GM19023 (cell line): ENCODE results near the gene PACSIN2.
A peak's percentile ranks its signal among the peaks of the same experiment; 100 is the strongest.
"Not testable (repeated sequence)": the region's sequence is repeated elsewhere in the genome, so short reads cannot be mapped to it uniquely, and the experiment has no call there.

Source experiments
- ATAC-seq: cut with Tn5 transposase; IDR thresholded peaks from one replicate; pipeline ENCODE4 v1.9.1; 2021; ENCODE audit warnings: mild to moderate bottlenecking, moderate library complexity; ENCODE audit not compliant: unreplicated experiment

PACSIN2 gene, protein sequence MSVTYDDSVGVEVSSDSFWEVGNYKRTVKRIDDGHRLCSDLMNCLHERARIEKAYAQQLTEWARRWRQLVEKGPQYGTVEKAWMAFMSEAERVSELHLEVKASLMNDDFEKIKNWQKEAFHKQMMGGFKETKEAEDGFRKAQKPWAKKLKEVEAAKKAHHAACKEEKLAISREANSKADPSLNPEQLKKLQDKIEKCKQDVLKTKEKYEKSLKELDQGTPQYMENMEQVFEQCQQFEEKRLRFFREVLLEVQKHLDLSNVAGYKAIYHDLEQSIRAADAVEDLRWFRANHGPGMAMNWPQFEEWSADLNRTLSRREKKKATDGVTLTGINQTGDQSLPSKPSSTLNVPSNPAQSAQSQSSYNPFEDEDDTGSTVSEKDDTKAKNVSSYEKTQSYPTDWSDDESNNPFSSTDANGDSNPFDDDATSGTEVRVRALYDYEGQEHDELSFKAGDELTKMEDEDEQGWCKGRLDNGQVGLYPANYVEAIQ

DNA sequence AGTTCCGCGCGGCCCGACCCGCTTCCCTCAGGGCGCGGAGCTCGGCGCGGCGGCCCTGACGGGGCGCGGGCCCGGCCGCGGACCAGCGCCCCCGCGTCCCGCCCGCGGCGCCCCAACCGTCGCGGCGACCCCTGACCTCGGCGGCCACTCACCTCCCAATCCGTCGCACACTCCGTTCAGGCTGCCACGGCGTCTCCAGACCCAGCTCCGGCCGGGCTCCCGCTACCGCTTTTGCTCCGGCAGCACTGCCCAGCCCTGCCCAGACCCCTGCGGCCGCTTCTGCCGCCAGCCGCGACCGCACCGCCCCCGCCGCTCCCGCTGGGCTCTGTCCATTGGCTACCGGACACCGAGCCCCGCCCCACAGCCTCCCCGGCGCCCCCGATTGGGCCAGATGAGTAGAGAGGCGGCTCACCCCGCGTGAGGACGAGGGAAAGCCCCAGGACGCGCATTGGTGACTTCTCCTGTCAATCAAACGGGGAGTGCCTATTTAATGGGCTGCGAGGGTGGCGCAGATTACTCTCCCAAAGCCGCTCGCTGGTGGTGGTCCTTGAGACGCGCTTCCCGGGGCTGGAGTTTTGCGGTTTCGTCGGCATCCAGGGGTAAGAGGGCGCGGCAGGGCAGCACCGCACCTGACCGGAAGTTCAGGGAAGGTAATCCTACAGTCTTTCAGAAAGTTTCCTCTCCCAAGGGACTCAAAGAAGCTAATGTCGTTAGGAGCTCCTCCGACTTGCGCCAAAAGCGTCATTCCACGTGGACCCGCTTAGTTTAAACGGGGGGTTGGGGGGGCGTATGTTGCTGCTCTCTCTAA is at the start of gene PACSIN2:
PACSIN2 (minus strand) TSS at position 281 of the 808 bp plus-strand sequence. CDS start 103,069 bp downstream, outside the sequence.
- peak; percentile 93 for ATAC-seq

DNA sequence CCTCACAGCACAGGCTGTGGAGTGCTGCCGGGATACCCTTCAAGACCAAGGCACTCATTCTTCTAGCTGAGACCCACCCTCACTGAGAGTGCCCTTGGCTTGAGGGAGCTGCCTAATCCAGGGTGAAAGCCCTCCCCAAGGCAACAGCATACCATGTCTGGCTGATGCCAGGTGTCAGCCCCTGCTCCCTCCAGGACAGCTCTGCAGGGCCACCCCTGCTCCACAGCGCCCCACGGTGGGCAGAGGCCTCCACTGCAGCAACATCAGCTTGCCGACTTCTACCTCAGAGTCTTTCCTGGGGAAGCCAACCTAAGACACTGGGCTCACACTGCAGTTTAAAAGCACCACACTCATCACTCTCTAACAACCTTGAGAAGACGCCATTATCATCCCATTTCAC is 45.2 kb upstream of the PACSIN2 start:
- no peak for ATAC-seq

DNA sequence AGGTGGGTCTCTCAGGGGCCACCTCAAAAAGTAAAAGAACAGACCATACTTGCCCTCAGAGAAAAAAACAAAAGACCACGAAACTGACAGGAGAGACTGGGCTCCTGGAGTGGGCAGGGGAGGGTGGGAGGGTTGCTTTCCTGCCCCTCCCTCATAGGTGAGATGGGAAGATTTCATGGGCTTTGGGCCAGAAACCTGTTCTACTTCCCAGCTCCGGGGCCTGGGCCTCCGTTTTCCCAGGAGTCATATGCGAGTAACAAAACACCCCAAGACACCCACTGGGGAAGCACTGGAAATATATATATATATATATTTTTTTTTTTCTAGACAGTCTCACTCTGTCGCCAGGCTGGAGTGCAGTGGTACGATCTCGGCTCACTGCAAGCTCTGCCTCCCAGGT is 42.7 kb upstream of the PACSIN2 start:
- no peak for ATAC-seq

DNA sequence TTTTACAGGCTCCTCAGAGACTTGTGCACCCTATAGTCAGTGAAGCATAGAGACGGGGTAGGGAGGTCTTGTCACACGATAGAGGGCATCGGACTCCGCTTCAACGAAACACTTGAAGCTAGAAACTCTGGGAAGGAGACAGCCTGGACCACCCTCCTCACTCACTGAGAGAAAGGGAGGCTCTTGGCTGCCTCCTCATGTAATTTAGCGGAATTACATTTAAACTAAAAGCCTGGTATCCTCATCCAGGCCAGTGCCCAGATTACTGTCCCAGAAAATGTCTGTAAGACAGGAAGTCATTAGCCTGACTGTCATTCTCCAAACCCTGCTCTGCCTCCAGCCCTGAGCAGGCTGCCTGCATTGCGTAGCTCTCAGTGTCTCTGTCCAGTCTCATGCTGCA is 38.2 kb upstream of the PACSIN2 start:
- no peak for ATAC-seq

DNA sequence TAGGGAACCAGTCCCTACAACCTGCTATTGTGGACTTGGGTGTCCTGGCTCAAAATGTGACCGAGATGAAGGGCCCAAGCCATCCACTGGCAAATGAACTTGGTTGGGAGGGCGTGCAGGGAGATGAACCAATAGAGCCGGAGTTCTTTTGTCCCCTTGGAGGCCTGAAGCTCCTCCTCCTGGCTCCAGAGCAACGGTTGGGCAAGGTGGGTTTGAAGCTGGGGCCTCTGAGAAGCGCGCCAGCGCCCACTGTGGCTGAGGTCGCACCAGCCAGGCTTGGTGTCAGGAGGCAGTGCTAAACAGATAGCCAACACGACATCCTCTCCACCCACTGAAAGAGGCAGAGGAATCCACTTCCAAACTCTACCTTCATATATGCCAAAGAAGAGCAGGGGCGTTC is 36.0 kb upstream of the PACSIN2 start:
- ATAC-seq = no peak

DNA sequence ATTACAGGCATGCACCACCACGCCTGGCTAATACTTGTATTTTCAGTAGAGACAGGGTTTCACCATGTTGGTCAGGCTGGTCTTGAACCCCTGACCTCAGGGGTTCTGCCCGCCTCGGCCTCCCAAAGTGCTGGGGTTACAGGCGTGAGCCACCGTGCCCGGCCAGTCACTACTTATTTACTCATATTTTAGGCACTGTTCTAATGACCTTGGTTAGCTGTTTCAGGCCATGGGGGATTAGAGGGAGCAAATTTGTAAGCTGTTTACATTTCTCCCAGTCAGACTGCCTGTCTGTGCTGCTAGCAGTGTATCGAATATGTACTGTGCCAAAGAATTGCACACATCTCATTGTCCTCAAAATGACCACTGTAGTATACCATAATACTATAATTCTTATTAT is 32.7 kb upstream of the PACSIN2 start:
- no peak for ATAC-seq

DNA sequence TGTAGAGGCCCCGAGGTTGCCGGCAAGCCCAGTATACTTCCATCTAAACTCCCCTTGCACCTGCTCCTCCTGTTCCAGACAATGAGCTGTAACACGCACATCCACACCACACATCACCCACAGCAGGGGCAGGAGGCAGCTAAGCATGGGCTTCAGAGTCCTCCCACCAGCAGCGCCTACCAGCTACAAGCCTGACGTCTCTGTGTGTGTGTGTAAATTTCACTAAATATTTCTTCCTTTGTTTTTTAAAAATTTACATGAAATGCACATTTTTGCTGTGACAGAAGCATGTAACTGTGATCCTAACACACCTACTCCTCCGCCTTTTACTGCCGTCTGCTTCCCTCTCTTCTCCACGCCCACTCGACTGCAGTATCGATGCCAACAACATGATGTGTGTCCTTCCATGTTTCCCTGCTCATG is 29.4 kb upstream of the PACSIN2 start:
- ATAC-seq = no peak

DNA sequence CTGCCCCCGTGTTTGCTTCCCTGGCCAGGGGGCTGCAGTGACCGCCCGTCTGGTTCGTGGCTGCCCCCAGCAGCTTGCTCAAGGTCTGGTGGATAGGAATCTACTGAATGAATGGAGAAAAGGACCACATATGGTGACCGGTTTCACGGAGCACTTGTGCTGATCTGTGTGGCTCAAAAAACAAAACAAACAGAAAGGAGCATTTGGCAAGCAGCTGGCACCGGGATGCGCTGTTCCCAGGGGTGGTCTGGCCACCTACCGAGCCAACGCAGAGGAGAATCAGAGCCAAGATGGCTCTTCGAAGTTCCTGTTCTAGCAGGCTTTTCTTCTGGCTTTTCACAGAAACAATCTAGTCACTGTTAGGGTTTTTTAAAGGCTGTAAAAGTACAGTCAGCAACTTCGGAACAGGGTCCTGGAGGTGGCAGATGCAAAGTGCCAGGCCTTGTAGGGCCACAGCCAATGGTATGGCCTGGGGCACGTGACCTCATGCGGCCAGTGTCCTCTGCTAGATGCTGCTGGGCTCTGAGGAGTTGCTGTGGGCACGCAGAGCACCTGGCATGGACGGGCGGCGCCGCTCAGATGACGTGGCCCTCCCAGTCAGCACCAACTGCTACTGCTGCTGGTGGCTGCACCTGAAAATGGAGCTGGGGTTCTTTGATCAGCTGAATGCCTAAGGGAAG is 27.3 kb upstream of the PACSIN2 start:
- no peak for ATAC-seq

DNA sequence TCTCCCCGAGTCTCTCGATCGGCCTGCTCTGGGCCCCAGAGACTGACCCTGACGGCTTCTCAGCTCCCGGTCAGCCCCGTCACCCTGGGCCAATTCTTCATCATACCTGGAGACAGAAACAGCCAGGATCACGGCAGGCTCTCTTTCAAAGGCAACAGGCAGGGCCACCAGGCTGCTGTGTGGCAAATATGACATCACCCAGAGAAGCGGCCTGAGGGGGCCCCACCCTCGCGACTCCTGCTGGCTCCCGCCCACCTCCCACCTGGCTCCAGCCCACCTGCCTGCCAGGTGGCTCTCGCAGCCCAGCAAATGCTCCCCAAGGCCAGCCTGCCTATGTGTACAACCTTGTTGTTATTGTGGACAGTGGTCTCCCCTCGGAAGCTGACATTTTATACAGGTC is 24.9 kb upstream of the PACSIN2 start:
- no peak for ATAC-seq

DNA sequence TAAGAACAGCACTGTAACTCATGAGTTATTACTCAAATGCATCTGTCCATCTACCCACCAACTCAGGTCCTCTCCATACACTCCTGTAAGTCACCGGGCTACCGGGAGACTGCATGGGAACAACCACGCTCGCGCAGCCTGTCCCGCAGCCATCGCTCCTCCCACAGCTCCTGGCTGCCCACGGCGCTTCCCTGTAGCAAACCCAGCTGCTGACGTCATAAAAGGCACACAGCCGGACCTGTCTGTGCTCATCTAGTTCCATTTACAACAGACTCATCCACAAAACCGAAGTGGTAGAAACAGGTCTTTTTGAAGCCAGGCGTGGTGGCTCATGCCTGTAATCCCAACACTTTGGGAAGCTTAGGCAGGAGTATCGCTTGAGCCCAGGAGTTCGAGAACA is 23.4 kb upstream of the PACSIN2 start:
- no peak for ATAC-seq

DNA sequence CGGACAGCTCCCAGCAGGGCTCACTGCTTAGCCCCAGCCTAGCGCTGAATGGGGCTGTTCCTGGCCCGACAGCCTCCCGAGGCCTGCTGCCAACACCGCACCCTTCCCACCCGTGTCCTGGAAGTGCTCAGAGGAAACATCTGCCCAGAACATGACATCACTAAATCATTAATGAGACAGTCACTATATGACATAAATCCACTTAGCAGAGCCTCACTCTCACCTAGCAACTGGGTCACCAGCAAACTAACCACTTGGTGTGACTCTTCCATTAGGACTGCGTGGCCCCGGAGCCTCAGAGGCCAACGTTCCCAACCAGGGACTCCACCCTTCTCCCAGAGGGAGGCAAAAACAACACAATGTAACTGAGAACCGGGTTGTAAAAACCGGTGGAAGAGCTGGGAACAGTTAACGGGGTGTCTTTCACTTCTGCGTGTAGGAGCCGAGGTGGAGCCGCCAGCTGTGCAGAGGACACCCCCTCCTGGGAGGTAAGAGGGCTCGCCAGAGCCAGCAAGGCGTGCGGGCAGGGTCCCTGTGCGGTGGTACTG is 21.4 kb upstream of the PACSIN2 start:
- ATAC-seq = no peak

DNA sequence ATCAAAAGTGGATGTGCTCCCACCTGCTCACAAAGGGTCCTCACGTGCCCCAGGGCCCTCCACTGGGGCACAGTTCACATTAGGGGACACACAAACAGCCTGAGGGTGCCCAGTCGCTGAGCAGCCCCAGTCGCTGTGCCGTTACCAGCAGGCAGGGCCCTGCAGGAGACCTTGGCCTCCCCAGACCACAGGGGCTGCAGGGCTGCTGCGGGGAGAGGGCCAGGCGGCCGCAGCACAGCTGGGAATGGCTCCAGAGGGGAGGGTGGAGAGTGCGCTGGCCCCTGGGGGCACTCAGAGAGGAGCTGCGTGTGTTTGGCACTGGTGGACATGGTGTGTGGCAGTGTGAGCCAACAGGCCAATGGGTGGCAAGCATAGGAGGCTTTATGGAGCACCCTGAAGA is 20.3 kb upstream of the PACSIN2 start:
- ATAC-seq = no peak

DNA sequence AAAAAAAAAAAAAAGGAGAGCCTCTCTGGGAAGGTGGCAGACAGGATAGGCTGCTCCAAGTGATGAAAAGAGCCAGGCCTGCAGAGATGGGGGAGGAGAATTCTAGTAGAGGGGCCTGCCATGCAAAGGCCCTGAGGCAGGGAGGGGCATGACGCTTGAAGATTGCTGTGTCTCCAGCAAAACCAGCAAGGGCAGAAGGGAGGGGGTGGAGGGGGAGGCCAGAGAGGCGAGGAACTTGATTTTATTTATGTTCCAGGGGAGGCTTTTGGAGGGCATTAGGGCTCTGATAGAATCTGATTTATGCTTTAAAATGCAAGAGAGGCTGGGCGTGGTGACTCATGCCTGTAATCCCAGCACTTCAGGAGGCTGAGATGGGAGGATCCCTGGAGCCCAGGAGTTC is 16.7 kb upstream of the PACSIN2 start:
- no peak for ATAC-seq

DNA sequence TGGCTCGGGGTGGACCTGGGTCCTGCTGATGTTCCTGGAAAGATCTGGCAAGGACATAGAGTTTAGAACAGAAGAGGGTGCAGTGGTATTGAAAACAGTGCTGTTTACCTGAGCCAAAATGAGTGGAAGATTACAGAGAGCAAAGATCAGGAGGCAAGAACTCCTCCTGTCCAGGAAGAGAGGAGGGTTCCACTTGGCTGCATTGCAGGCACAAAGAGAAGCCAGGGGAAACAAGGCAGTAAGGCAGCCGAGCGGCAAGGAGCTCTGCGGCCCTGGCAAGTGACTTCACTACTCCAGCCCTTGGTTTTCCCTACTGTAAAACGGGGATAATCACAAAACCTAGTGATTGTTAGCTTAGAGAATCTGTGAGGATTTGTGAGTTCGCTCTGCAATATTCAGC is 3.7 kb upstream of the PACSIN2 start:
- no peak for ATAC-seq

DNA sequence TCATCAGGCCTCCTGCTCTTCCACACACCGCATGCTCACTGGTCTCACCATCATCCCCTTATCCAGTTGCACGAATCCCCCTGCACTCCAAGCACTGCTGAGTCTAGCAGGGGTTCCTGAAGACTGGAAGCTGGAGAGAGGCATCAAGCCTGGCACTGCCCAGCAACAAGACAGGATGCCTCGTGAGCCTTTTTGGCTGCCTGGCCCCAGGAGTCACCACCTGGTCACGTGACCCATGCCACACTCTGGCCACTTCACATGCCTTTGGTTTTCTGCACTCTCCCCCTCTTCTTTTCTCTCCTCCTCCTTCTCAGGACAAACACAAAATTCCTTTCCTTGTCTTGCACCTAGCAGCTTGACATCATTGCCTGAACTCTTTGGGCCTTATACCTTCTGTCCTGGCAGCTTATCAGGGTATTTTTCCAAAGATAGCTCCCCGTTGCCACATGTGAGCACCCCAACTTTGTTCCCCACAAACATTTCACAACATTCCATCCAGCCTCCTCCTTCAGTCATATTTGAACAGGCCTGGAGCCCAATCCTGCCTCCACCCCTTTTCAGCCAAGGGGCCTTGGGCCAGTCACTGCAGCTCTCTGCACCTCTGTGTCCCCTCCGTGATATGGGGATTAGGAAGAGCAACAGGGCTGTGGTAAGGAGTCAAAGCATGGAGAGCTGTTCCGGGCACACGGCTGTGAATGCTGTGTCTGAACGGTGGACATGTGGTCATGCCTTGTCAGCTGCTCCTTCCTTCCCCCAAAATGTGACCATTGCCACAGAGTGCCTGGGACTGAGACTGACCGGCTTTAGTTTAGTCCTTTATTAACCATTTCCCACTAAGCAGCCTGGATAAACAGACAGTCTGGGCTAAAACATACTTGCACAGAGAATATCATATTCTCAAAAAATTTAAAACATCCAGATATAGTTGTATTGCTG is 2.8 kb upstream of the PACSIN2 start:
- ATAC-seq = no peak

DNA sequence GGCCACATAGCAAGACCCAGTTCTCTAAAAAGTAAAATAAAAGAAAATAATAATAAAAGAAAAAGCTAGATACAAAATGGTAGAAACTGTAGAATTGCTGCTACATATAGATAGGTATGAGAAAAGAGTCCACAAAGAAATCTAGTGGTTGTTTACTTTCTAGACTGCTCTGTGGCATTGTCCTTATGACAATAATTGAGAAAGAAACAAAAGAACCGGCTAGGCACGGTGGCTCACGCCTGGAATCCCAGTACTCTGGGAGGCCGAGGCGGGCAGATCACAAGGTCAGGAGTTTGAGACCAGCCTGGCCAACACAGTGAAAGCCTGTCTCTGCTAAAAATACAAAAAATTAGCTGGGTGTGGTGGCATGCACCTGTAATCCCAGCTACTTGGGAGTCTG is 1.2 kb upstream of the PACSIN2 start:
- ATAC-seq = not testable (repeated sequence)

DNA sequence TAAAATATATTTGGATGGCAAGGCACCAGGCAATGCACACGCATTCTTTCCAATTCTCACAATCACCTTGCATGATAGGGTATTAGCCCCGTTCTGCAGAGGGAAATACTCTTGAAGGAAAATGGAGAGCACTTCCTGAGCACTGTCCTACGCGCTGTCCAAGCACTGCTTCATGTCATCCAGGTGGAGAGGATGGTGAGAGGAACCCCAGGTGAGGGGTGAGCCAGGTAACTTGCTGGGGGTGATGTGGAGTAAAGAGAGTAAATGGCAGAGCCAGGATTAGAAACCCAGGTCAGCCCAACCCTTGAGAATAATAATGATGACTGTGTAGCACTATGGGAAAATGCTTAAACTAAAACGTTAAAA is 711 bp upstream of the PACSIN2 start:
- no peak for ATAC-seq

DNA sequence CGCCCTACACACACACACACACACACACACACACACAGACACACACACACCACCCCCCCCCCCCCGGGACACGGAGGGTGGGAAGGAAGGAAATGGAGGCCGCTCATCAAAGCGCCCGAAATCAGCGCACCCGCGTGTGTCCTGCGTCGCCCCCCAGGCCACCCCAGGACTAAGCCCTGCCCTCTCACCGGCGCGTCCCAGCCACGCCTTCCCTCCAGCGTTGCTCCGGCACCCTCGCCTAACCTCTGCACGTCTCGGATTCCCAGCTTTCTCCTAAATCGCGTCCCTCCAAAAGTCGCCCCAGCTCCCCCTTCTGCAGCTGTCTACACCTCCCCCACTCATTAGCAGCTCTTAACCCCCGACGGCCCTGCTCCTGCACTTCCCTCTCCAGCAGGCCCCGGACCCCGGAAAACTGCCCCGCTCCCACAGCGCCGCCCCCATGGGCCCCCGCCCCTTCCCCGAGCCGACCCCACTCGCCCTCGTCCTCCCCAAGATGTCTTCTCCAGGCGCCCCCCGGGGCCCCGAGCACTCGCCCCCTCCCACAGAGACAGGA is 557 bp downstream of the PACSIN2 start:
- ATAC-seq = no peak

DNA sequence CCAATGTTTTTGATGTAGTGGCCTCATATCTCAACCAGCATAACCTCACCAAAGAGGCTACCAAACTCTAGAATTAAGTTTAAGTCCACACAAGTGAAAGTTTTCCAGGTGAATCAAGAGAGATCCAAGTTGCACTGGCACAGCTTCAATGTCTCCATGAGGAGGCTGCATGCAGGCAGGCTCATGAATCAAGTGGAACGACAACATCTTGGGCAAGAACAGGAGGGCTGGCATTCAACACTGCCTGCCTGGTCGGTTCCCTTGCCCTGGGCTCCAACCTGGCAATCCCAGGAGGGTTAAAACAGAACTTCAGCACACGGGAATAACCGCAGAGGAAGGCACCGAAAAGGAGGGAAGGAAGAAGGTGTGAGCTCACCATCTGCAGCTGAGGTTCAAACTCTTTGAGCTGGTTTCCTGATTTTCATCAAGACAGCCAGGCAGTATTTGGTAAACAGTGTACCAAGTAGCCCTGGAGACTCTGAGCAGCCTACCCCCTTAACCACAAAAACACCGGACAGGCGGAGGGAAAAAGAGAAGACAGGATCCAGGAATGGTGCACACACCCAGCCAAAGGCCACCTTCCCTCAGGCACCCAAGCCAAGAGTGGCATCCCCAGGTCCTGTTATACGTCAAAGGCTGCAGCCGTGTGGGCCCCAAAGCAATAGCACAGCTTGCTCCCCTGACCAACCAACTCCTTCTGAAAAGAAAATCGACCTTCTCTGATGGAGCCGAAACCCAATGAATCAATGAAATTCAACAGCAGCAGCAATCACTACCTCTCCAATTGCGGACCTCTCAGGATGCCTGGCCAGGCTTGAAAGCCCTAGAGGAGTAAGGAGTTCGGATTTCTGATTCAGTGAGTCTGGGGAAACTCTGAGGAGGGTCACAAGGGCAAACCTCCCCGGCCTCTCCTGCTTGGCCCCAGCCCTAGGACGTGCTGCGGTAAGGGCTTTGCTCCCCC is 1.3 kb downstream of the PACSIN2 start:
- no peak for ATAC-seq
